Tibial nerve (tissue), 4 donors: ENCODE data around the gene WBP11.

Source experiments
- CTCF ChIP-seq, 5 experiments: fragments of 200-600 bp in 3 of 5; fragments of 450-650 bp in 2 of 5; sonication (generic) in 3 of 5; IDR thresholded peaks; one replicate each; pipeline ENCODE4 v1.5.1; 2016 to 2019; ENCODE audit warnings: antibody characterized with exemption in 5 of 5, mild to moderate bottlenecking in 3 of 5, moderate library complexity in 2 of 5
- EP300 ChIP-seq, 2 donors: sonication (generic); formaldehyde crosslinking; IDR thresholded peaks; one replicate each; pipeline ENCODE4 v1.6.1; 2017; ENCODE audit warnings: antibody characterized with exemption in 2 of 2, mild to moderate bottlenecking in 1 of 2
- POLR2A ChIP-seq, 2 donors: fragments of 450-650 bp; IDR thresholded peaks; one replicate each; pipeline ENCODE4 v1.6.1; 2017; ENCODE audit warnings: antibody characterized with exemption in 2 of 2, mild to moderate bottlenecking in 2 of 2, moderate library complexity in 2 of 2

GRCh38 chr12:14775636-14775980, 27.7 kb downstream of the WBP11 start:
- TF ChIP-seq CTCF (IDR thresholded peaks at IDR 0.05) = no peak
- TF ChIP-seq EP300 (IDR thresholded peaks at IDR 0.05) = no peak
- no peak for TF ChIP-seq POLR2A (IDR thresholded peaks at IDR 0.05)
